ENCODE results near the gene ATG2A. TPM values are rescaled to one million over a fixed set of nuclear protein-coding genes. Genes with fewer than 3 reads are reported as not detected.

The ATG2A gene
- total and polyA plus RNA-seq, 2 of the 8 experiments (the other 6 are each of a cell fraction or from before 2014, with no cell fraction given) = 12.1 to 22.1 TPM

DNA sequence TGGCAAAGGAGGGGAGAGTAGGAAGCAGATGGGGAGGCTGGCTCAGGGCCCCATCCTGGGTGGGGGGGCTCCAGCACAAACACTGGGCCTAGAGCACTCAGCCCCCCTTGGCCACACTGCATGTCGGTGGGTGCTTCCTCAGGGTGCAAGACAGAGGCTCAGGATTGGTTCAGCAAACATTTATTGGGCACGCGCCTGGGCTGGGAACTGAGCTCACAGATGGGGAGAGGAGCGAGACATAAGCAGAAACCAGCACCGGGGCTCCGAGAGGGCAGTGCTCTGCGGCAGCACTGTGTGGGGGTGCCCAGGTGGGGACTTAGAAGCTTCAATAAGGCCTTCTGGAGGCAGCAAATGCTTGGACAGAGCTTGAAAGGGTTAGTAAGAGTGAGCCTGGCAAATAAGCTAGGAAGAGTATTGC is 26.5 kb downstream of the ATG2A start:
- POLR2A ChIA-PET (ENCODE audit: partially characterized antibody) = interaction anchor here (0.6 to 24.6 kb wide), 3 partner anchors 14 to 33 kb away, joined by 3 to 408 read pairs (median 65); partner anchors contain the start of genes EHD1 and PPP2R5B
- Histone ChIP-seq H3K23ac (ENCODE audit: insufficient read length) (no peak overlapping the region), H3K4me3 (ENCODE audit: extremely low read depth in 1 of 4, insufficient read depth in 2 of 4, low read depth in 3 of 4, low read length in 4 of 4) (no peak overlapping the region), H4K5ac (ENCODE audit: insufficient read length, low read depth, low read length) (no peak overlapping the region), H3K14ac (ENCODE audit: insufficient read length) (no peak overlapping the region), H3K56ac (replicated peaks; ENCODE audit: insufficient read length, low read depth, low read length) (no peak overlapping the region), H3K9me3 (ENCODE audit: insufficient read depth in 2 of 2, low read depth in 1 of 2, low read length in 1 of 2) (no peaks in the 10 kb centered on the region), H2BK15ac (ENCODE audit: low read length) (peak overlapping the region; percentile 10; the same call in 1 of the 2 replicates), H2AFZ (ENCODE audit: low read length) (no peak overlapping the region), H4K8ac (ENCODE audit: extremely low read depth, insufficient read depth, low read length) (no peak overlapping the region), H2BK5ac (ENCODE audit: low read depth, low read length) (peak overlapping the region; percentile 30; the same call in 1 of the 2 replicates), H3K4me1 (replicated peaks in 1 of 4; ENCODE audit: control insufficient read depth in 3 of 4, insufficient read depth in 4 of 4, low read length in 3 of 4) (peaks cover 0 to 14% (median 8%) of the 10 kb centered on the region in 4 experiments; a peak in 6 of 7 replicates), H3K4ac (replicated peaks; ENCODE audit: insufficient read length, low read depth, low read length) (no peak overlapping the region), H3K9ac (replicated peaks in 1 of 4; ENCODE audit: extremely low read depth in 1 of 4, low read depth in 3 of 4, low read length in 3 of 4) (no peak overlapping the region), H2BK12ac (ENCODE audit: low read depth, low read length) (no peak overlapping the region), H3K79me1 (ENCODE audit: low read depth, low read length) (no peaks in the 10 kb centered on the region), H3K36me3 (ENCODE audit: control insufficient read depth in 2 of 4, insufficient read depth in 4 of 4, low read length in 3 of 4) (peaks cover 0 to 6% (median 0%) of the 10 kb centered on the region in 4 experiments; a peak in 2 of 8 replicates), H3K27me3 (replicated peaks in 1 of 4; ENCODE audit: control insufficient read depth in 3 of 4, extremely low read depth in 1 of 4, insufficient read depth in 3 of 4, low read length in 3 of 4) (no peaks in the 10 kb centered on the region), H4K20me1 (replicated peaks in 1 of 2; ENCODE audit: control insufficient read depth in 1 of 2, insufficient read depth in 2 of 2, low read length in 2 of 2) (no peaks in the 10 kb centered on the region), H3K27ac (ENCODE audit: low read depth, low read length) (no peak overlapping the region), H2AK5ac (ENCODE audit: low read depth, low read length) (no peak overlapping the region), H3K18ac (ENCODE audit: extremely low read depth, low read length) (no peak overlapping the region), H3K4me2 (ENCODE audit: insufficient read depth in 1 of 2, low read depth in 2 of 2, low read length in 2 of 2) (no peak overlapping the region), H3K23me2 (ENCODE audit: low read depth, low read length) (no peaks in the 10 kb centered on the region), H3K79me2 (ENCODE audit: control insufficient read depth in 1 of 2, insufficient read depth in 2 of 2, low read length in 2 of 2) (no peaks in the 10 kb centered on the region), H4K91ac (replicated peaks; ENCODE audit: insufficient read length, low read length) (no peak overlapping the region), H2BK20ac (ENCODE audit: low read length) (no peak overlapping the region), H2BK120ac (replicated peaks; ENCODE audit: low read depth, low read length) (no peak overlapping the region)
- CTCF ChIA-PET (ENCODE audit: partially characterized antibody) = interaction anchor here (1.2 to 32.2 kb wide), 7 partner anchors 10 to 230 kb away, joined by 3 to 1058 read pairs (median 4); partner anchors contain the start of genes CDC42BPG and EHD1
- DNase-seq (ENCODE audit: low read depth in 1 of 2, low spot score in 2 of 2) = no peak
- WGBS, 2 experiments (ENCODE audit: extremely low coverage in 1 of 2, insufficient coverage in 1 of 2, insufficient read length in 1 of 2, insufficient replicate concordance in 2 of 2, low coverage in 1 of 2, low lambda C conversion rate in 2 of 2, missing lambda C conversion rate in 1 of 2) = 86% methylated on average over 7 of the region's 7 CpGs; no CpG with 5 or more reads in 1 of the 2 experiments
- no peak for FAIRE-seq
- TF ChIP-seq JUND (IDR thresholded peaks at IDR 0.05; ENCODE audit: low read length) = no peak
- no peak for TF ChIP-seq EGR1 (IDR thresholded peaks at IDR 0.05; ENCODE audit: borderline replicate concordance, low read depth, low read length)
- TF ChIP-seq BCL11A (IDR thresholded peaks at IDR 0.05; ENCODE audit: low read depth in 2 of 2, low read length in 2 of 2) = no peak
- TF ChIP-seq SP1 (IDR thresholded peaks at IDR 0.05; ENCODE audit: low read depth, low read length) = no peak
- TF ChIP-seq CBX8 (IDR thresholded peaks at IDR 0.05; ENCODE audit: borderline replicate concordance, low read depth, low read length) = no peak
- TF ChIP-seq BRCA1 (IDR thresholded peaks at IDR 0.05; ENCODE audit: low read depth, low read length) = no peak
- TF ChIP-seq SIRT6 (IDR thresholded peaks at IDR 0.05; ENCODE audit: low read length) = no peak
